ENCODE measurements around the gene CSNK2A3.
"Not testable (repeated sequence)": the region's sequence is repeated elsewhere in the genome, so short reads cannot be mapped to it uniquely, and the experiment has no call there.

Gene CSNK2A3

DNA sequence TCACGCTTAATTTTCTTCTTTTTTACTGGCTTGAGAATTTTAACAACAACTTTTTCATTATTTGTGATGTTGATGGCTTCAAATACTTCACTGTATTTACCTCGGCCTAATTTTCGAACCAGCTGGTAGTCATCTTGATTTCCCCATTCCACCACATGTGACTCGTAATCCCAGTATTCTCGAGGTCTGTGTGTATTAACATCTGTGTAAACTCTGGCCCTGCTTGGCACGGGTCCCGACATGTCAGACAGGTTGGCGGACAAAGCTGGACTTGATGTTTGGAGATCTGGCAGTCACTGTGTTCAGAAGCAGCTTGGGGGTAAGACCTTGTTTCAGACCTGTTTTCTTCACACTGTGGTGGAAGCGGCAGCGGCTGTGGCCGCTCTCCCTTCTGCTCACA lies at the start of gene CSNK2A3:
CSNK2A3 (minus strand) TSS at position 373 of the 400 bp plus-strand sequence; CDS start at position 242, 131 bp downstream.
- not testable (repeated sequence) for DNase-seq

DNA sequence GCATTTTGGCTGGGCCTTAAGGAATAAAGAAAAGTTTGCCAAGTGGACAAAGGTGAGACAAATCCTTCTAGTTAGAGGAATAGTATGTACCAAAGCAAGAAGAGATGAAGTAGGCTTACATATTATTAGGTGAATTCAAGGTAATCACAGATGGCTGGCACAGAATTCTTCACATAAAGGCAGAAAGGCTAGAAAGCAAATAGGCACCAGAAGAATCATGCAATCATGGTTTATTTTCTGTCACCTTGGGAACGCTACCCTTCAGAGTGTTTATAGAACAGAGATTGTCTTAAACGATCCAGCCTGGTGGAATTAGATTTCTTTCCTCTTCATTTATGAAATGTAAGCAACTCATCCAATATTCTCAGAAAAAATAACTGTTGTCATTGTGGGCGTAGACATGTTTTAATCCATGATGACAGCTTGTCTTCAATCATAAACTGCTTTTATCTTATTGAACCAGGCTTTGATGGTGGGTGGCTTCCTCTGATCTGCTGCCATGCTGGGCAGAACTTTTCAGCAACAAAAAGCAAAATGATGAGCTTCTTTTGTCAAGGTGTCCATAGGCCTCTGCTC lies 49.0 kb upstream of the CSNK2A3 start:
- no peak for DNase-seq

DNA sequence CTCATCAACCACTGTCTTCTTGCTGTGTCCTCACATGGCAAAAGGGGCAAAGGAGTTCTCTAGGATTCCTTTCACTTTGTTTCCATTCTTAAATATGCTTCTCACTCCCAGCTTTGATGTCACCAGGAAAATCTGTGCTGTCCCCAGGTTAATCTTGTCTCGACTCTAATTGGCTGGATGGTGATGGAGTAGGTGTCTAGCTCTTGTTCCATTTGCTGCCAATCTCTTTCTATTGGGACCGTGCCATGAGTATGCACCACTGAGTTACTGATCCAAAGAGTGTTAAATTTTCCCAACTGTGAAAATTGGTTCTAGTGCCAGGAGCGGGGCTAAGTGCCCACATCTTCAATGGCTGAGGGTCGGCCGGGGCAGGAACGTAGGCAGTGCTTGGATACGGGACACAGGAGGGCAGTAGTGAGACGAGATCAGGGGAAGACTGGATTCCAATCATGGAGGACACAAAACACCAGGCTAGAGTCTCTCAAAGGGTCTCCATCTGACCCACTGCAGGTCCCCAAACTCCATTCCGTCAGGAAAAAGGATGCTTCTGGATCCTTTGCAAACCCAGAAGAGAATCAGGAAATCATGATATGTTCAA lies 47.7 kb upstream of the CSNK2A3 start:
- DNase-seq = peak in 1 of 2 experiments; percentile 47

DNA sequence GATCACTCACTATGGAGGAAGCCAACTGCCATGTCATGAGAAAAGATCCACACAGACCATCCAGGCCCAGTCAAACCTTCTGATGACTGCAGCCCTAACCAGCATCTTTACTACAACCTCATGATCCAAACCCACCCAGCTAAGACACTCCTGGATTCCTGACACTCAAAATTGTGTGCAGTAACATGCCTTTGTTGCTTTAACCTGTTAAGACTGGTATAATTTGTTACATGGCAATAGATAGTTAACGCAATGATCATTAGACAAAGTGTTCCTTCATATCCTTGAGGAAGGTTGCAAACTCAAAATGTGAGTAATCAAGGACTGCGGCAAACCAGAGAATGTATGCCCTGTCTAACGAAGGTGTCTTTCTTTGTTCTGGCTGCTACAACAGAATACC lies 47.1 kb upstream of the CSNK2A3 start:
- no peak for DNase-seq

DNA sequence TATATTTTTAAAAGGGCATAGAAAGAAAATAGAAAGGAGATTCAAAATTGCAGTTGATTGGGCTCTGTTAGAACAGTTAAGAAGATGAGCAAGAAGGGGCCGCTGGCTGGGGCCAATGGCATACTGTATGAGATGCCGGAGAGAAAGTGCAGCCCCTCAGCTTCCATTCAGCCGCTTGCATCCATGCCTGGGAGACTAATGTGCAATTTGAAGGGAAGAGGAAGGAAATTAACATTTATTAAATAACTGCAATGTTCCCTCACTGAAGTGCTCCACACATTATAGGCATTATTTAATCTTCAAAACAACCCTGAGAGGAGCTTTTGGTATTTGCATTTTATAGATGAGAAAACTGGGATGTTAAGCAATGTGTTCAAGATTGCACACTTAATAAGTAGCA lies 44.7 kb upstream of the CSNK2A3 start:
- DNase-seq = no peak

DNA sequence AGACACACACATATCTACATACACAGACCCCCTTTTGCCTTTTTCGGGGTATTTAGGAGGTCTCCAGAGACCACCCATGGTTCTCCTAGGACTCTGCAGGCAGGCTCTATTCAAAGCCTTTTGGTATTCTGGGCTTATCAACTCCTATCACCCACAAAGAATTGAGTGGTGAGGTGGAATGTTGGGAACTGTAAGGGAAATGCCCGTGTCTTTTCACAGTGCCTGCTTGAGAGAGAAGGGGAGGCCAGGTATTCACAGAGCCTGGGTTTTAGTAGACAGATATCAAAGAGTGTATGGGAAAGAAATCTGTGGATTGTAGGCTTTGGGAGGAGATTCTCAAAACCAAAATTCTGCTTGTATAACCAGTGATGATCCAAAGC lies 44.0 kb upstream of the CSNK2A3 start:
- DNase-seq = no peak

DNA sequence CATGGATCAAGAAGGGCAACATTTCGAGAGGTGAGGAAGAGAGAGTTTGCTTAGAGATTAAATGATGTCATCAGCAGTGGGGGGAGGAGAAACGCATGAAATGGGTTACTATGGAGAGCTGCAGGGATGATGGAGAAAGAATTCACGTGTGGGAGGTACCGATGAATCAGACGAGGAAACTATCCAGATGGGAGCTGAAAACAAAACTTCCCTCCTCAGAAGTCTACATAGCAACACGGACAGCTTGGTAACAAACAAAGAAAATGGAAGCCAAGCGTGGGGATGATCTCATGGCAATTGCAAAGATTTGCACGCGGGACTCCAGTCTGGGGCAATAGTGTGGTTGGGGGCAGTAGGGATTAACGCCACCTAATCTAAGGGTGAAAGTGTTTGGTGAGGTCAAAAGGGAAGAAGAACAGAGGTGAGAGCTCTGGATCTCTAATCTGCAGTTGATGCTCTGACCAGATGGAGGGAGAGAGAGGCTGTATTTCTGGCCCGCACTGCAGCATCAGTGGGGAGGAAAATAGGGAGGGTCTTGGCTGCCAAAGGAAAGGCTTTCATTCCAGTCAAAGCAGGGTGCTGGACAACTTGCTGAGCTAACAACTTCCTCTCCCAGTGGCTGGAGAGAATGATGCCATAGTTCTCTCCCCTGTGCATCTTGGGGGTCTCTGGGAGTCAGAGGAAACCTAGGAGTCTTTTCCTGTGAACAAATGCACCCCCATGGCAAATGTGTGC lies 43.4 kb upstream of the CSNK2A3 start:
- no peak for DNase-seq

DNA sequence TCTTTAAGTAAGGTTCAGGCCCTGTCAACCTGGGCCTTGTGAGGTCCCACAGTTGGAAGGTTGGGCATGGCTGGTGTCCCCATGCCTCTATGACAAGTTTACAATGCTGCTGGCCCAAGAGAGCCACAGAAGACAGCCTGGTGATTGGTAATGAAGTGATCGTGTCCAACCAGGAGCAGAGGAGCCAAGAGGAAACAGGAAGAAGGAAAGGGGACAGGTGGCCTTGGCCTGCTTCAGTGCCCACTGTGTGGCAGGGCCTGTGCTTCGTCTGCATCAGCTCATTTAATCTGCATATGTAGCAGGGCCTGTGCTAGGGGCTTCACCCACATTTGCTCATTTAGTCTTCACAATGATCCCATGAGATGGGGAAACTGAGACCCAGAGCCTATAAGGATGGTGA lies 42.1 kb upstream of the CSNK2A3 start:
- no peak for DNase-seq

DNA sequence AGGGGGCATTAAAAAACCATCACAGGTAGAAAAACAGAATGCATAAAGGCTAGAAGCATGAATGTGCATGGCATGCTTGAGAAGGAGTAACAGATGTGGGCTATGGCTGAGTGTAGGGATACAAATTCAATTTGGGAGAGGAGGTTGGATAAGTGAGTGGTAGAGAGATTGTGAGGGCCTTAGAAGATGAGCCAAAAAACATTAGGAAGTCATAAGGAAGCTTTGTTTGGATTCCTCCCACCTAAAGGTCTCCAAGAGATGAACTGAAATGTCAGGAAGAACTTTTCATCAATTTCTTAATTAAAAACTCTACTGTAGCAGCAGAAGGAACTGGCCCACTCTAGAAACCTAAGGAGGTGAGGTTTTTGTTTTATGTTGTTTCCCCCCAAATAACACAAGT lies 41.2 kb upstream of the CSNK2A3 start:
- DNase-seq = no peak

DNA sequence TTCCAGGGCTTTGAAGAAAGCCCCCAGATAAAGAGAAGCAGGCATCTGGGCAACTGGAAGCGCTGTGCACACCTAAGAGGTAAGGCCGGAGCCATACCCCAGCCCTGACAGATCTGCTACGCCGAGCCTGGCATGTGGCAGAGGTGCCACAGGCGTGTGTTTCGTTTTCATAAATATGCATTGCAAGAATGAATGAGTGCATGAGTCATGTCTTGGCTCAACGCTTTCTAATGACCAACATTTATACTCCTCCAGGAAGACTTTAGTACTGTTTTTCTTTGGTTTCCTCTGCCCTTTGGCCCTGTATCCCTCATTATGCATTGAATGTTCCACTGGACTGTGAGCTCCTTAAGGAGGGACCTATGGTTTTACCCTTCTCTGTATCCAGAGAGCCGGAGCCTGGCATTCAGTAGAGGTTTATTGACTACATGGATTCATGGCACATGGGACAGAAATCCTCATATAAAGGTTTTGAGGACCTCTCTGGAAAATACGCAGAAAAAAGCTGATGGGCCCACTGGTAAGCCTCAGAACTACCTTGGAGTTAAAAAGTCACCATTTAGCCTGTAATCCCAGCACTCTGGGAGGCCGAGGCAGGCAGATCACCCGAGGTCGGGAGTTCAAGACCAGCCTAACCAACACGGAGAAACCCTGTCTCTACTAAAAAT lies 38.9 kb upstream of the CSNK2A3 start:
- no peak for DNase-seq

DNA sequence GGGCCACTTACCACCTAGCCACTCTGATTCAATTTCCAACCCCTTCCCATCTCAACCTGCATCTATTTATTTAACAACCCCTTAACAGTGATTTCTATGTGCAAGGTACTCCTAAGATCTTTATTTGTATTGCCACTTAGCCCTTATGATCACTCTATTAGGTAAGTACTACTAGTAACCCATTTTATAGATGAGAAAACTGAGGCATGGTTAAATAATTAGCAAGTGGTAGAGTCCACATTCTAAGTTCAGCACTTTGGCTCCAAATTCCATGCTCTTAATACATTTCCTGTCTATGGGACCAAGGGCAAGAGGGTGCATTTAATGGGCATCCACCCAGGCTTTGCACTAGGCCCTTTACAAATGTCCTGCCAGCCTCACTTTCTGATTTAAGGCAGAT lies 38.1 kb upstream of the CSNK2A3 start:
- no peak for DNase-seq

DNA sequence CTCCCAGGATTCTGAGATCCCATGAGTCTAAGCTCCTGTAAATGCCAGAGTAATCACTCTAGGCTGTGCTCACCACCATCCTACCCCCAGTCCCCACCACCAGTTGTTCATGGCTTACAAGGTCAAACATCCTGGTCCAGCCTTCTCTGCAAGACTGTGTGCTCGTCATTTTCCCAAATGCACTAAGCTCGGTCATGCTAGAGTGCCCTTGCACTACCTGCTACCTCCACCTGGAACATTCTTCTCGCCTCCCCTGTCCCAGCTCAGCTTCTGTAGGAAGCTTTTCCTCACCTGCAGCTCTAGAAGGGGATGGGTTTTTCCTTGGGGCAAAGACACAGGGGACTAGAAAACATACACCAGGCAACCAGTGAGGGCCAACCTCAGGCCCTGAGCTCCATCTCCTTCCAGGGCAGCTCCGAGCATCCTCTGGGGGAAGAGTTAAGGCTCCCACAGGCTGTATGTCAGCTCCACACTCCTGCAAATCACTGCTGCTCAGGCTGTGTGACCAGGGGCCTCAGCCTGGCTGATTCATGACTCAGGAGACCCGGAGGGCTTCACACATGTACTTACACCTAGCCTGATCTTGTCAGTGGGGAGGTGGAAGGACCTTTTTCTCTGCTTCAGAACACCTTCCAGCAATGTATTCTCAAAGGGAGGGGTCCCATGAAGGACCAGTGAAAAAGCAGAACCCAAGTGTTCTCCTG lies 37.2 kb upstream of the CSNK2A3 start:
- DNase-seq = no peak

DNA sequence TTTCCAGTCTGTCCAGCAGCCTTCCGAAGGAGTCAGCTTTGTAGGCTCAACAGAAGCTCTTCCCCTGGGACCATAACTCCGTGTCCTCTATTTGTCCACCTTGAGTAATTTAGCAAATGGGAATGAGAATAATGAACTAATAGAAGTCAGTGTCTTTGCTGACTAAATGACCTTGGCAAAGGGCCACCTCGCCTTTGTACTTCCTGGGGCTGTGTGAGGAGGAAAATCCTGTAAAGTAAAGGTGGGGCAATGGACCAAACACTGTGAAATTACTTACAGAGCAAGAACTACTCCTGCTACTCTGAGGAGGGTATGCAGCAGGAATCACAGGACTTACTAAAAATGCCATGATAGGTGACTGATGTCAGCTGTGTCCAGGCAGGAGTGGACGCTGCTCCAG lies 36.2 kb upstream of the CSNK2A3 start:
- no peak for DNase-seq

DNA sequence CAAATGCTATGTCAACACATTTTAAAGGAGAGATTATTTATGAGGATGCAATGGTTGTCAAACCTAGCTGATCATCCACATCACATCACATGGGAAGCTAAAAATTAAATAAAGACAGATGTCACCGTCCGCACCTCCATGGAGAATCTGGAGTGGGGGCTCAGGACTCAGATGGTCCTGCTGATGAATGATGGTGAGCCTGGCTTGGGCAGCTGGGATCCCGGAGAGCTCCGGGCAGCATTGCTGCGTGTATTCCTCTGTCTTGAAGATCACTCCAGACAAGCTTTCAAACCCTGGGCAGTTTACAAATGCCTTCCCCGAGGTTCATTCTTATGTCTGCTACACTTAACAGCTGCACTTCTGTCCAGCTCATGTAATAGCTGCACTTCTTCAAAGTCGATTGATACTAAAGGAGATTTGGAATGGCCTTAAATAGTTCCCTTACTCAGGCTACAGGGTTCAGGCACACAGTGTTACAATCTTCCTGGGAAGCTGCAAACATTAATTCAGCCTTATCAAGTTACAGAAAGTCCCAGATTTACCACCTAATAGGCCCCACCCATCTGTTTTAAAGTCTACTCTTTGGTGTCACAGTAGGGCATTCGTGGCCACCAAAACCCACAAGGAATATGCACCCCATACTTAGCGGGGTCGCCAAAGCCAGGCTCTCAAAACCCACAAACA lies 34.7 kb upstream of the CSNK2A3 start:
- DNase-seq = no peak

DNA sequence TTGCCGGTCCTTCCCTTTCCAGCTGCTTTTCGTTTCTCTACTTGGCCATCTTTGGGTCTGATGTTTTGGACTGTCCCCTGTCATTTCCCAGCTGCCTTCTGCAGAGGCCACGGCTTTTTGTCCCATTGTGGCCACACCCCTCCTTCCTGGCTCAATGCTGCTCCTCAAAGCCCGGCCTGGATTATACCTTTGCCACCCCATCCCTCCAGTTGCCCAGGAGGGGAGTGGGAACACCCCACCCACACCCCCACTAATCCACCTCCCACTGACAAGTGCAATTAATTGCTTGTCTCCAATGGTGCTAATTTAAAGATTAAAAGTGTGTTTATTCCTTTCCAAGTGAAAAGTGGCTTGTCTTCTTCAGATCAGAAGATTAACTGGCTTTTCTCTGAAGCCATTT lies 34.2 kb upstream of the CSNK2A3 start:
- no peak for DNase-seq

DNA sequence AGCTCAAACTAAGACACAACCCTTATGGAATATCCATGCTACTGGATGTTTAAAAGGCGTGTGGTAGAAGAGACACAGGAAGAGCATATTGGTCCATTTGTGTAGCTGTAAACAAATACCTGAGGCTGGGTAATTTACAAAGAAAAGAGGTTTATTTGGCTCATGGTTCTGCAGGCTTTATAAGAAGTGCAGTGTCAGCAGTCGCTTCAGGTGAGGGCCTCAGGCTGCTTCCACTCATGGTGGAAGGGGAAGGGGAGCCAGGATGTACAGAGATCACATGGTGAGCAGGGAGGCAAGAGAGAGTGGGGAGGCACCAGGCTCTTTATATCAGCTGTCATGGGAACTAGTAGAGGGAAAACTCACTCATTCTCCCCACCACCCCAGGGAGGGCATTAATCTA lies 31.8 kb upstream of the CSNK2A3 start:
- DNase-seq = no peak

DNA sequence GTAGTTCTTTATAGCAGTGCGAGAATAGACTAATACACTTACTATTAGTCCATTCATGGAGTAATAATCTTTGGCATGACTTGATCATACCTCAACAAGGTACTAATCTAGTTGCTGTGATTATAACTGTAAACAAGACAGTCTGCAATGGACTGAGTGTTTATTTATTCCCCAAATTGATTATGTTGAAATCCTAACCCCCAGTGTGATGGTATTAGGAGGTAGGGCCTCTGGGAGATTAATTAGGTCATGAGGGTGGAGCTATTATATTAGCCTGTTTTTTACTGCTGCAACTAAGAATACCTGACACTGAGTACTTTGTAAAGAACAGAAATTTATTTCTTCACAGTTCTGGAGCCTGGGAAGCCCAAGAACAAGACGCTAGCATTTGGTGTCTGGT lies 30.9 kb upstream of the CSNK2A3 start:
- no peak for DNase-seq

DNA sequence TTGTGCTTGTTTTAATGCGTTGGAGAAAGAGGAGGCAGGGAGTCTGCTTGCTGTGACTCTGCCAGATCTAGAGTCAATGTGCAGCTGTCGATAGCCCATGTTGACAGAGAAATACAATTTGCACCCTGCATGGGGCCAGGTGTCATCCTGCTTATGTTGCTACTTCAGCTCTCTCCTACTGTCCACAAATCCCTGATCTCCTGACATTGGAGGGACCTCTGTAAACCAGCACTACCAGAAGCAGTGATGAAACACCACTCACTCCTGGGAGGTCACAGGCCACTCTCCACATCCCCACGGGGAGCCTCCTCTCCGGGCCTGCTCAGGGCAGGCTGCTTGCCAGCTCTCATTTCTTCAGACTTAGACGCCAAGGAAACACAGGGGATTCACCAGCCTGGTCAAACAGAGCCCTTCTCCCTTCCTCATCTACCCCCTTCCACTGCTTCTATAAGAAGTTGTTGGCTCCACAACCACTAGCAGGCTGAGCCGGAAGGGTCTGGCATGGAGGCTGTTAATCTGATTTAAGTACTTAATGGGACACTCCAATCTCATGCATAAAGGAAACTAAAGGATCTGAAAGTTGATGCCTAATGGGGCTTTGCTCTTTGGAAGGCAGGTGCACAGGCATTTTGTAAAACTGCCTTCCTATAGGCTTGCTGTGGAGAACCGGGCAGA lies 29.9 kb upstream of the CSNK2A3 start:
- no peak for DNase-seq

DNA sequence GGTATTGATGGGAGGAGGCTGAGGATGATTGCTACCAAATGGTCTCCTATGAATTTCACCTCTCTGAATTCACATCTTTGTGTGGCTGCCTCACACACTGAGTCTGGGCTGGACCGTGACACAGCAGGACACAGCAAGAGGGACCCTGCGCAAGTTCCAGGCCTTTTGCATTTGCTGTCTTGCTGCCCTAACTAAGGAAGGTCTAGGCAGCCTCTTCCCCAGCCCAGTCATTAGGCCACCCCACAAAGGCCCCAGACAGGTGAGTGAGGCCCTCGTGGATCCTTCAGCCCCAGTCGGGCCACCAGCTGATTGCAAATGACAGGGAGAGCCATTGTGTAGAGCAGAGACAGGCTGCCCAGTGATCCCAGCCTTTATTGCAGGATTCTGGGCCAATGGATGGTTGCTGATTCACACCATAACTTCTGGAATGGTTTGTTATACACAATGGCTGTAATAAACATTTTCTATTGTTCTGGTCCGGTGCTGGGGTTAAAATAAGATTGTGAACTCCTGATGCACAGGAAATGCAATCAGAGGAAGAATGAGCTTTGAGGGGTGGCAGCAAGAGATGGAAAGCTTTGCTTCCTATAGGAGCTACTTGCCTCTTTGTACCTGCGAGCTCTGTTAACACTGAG lies 28.5 kb upstream of the CSNK2A3 start:
- DNase-seq = no peak

DNA sequence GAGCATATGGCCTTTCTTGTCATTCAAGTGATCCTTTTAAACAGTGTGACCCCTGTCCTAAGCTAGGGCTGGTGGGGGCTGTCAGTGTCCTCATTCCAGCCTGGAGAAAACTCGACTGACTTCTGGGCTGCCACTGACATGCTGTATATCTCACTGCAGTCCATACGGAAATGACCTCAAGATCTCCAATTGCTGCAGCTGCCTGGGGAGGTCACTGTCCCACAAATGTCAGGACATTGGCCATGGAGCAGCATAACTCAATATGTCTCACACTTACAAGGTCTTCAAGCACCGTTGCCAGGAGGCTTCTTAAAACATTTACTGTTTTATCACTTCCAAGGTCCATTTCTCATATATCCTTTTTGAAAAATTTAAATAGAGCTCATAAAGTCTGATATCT lies 27.8 kb upstream of the CSNK2A3 start:
- DNase-seq = no peak

DNA sequence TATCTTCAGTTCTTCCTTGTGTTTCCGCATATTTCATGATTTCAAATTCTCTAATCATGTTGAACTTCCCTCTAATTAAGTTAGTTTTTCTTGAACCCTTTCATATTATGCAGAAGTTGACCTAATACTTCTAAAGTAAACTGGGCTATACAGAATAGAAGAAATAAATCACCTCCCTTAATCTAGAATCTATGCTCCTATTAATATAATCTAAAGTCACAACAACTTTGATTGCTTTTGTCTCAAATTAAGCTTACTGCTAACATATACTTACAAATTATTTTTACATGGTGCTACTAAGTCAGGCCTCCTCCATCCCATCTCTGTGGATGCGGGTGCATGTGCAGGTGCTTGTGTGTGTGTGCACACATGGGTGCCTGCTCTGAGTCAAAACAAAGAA lies 27.3 kb upstream of the CSNK2A3 start:
- no peak for DNase-seq

DNA sequence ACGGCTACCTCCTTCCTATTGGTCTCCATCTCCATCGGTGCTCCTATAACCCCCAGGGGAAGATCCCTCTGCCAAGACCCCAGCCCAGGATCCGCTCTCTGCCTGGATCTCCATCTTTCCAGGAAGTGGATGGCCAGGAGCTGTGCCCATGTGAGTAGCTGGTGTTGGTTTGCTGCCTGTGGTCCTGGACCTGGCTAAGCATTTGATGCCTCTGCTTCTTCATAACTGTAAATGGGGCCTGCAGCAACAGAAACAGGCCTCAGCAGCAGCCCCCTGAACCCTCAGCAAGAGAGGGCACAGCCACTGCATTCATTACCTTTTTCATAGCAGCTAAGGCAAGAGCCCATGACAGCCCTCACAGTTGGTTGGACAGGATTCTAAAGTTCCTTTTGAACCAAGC lies 26.6 kb upstream of the CSNK2A3 start:
- DNase-seq = no peak

Measured in NCI-H526 (cell line).